Left lung (tissue), 10 donors: ENCODE results near the gene RBMS3. TPM values are rescaled to one million over a fixed set of nuclear protein-coding genes. Genes with fewer than 3 reads are reported as not detected.

Experiments used
- ATAC-seq: fragments of 200-7000 bp; cut with Tn5 transposase; one replicate; pipeline ENCODE4 v1.9.1; 2020; ENCODE audit warnings: moderate library complexity
- DNase-seq, 4 donors: peaks; one replicate each; pipeline ENCODE4 v3.0.0-alpha.2; 2013 to 2020
- H3K27ac ChIP-seq, 2 donors: fragments of 200-600 bp; sonication (generic) in 1 of 2; one replicate each; pipeline versions ENCODE4 v1.5.0 to v1.8.0; 2020 to 2021
- H3K27me3 ChIP-seq, 2 donors: fragments of 200-600 bp; sonication (generic) in 1 of 2; one replicate each; pipeline versions ENCODE4 v1.5.0 to v1.8.0; 2020 to 2021
- H3K36me3 ChIP-seq, 2 donors: fragments of 200-600 bp; sonication (generic) in 1 of 2; one replicate each; pipeline versions ENCODE4 v1.5.0 to v1.8.0; 2020 to 2021
- H3K4me1 ChIP-seq, 2 donors: fragments of 200-600 bp; one replicate each; pipeline ENCODE4 v1.8.0; 2021
- H3K4me3 ChIP-seq, 2 donors: fragments of 200-600 bp; sonication (generic) in 1 of 2; one replicate each; pipeline versions ENCODE4 v1.5.0 to v1.8.0; 2020 to 2021; ENCODE audit warnings: mild to moderate bottlenecking in 1 of 2
- H3K9me3 ChIP-seq, 2 donors: fragments of 200-600 bp; sonication (generic) in 1 of 2; one replicate each; pipeline versions ENCODE4 v1.5.0 to v1.8.0; 2020 to 2021
- CTCF ChIP-seq, 2 donors: fragments of 200-600 bp; sonication (generic) in 1 of 2; IDR thresholded peaks; one replicate each; pipeline versions ENCODE4 v1.5.0 to v1.8.0; 2021; ENCODE audit warnings: antibody characterized with exemption in 2 of 2
- intact Hi-C, 2 donors: fragments of 100-400 bp; cut with DNase I; formaldehyde crosslinking; loops; one replicate each; pipeline versions ENCODE4 v1.11.2 to v1.14.2; 2022
- polyA plus RNA-seq, 6 donors: library from polyadenylated mRNA; unstranded; fragments of 120-200 nt; gene quantifications; one replicate each; pipeline ENCODE4 v1.2.1, GENCODE V29; 2013; ENCODE audit not compliant: insufficient read length in 6 of 6
- total RNA-seq, 2 donors: library from RNA; stranded (reverse); fragmentation: NEBNext Ultra II Directional; extraction: Animal tissue kit (Norgen Biotek cat#: 25700); gene quantifications; one replicate each; pipeline ENCODE4 v1.2.1, GENCODE V29; 2021
- donor health status: DM: no; HTN: yes; CAD: no.
- donor health status: DM: no; HTN: no; CAD: no.

The RBMS3 gene
- total and polyA plus RNA-seq, 8 donors, result 27.1 to 51.6 (median 37.6) TPM

GRCh38 chr3:29344154-29344553 is 63.3 kb downstream of the RBMS3 start:
- Histone ChIP-seq H3K4me1 (no peaks in the 10 kb centered on the region), H3K36me3 (no peaks in the 10 kb centered on the region), H3K27ac (no peak overlapping the region), H3K9me3 (no peaks in the 10 kb centered on the region), H3K27me3 (no peaks in the 10 kb centered on the region), H3K4me3 (no peak overlapping the region)
- ATAC-seq, result no peak
- intact Hi-C loops, result no loop called here
- no peak for DNase-seq
- no peak for TF ChIP-seq CTCF (IDR thresholded peaks at IDR 0.05)

- Histone ChIP-seq H3K4me1 (no peaks in the 10 kb centered on the region), H3K36me3 (no peaks in the 10 kb centered on the region), H3K9me3 (no peaks in the 10 kb centered on the region), H3K27me3 (no peaks in the 10 kb centered on the region), H3K4me3 (no peak overlapping the region), H3K27ac (no peak overlapping the region)
- DNase-seq (no peak), ATAC-seq (no peak)
- intact Hi-C loops, result no loop called here
- TF ChIP-seq CTCF (IDR thresholded peaks at IDR 0.05), result no peak
Measured at GRCh38 chr3:29344935-29345334, 64.1 kb downstream of the RBMS3 start.

- intact Hi-C loops, result no loop called here
- TF ChIP-seq CTCF (IDR thresholded peaks at IDR 0.05), result no peak
- peak in 1 of 4 donors; percentile 5 for DNase-seq
- H3K4me3 ChIP-seq, result no peak overlapping the region
- ATAC-seq, result no peak
- H3K36me3 ChIP-seq, result no peaks in the 10 kb centered on the region
- H3K4me1 ChIP-seq, result no peaks in the 10 kb centered on the region
- H3K27ac ChIP-seq, result no peak overlapping the region
- H3K9me3 ChIP-seq, result no peaks in the 10 kb centered on the region
- H3K27me3 ChIP-seq, result no peaks in the 10 kb centered on the region
Measured at GRCh38 chr3:29345516-29346300, 64.8 kb downstream of the RBMS3 start.

GRCh38 chr3:29346828-29347227 is 66.0 kb downstream of the RBMS3 start:
- H3K36me3 ChIP-seq, result no peaks in the 10 kb centered on the region

GRCh38 chr3:29347412-29347811 is 66.5 kb downstream of the RBMS3 start:
- ATAC-seq (no peak), DNase-seq (no peak)
- Histone ChIP-seq H3K4me1 (no peaks in the 10 kb centered on the region), H3K4me3 (no peak overlapping the region), H3K36me3 (no peaks in the 10 kb centered on the region), H3K27me3 (no peaks in the 10 kb centered on the region), H3K27ac (no peak overlapping the region), H3K9me3 (no peaks in the 10 kb centered on the region)
- TF ChIP-seq CTCF (IDR thresholded peaks at IDR 0.05), result no peak
- intact Hi-C loops, result no loop called here

More at GRCh38 chr3:29346828-29347227, 66.0 kb downstream of the RBMS3 start:
- Histone ChIP-seq H3K4me1 (no peaks in the 10 kb centered on the region), H3K4me3 (no peak overlapping the region), H3K27ac (no peak overlapping the region), H3K9me3 (no peaks in the 10 kb centered on the region), H3K27me3 (no peaks in the 10 kb centered on the region)
- DNase-seq (peak in 1 of 4 donors; percentile 28), ATAC-seq (no peak)
- TF ChIP-seq CTCF (IDR thresholded peaks at IDR 0.05), result no peak
- intact Hi-C loops, result no loop called here
